HG03342 (cell line): ENCODE data around the gene TMPRSS11A.

ENCODE experiments used
- ATAC-seq: cut with Tn5 transposase; IDR thresholded peaks from one replicate; pipeline ENCODE4 v1.9.1; 2021; ENCODE audit warnings: mild to moderate bottlenecking, moderate library complexity; ENCODE audit not compliant: unreplicated experiment

The TMPRSS11A gene

DNA sequence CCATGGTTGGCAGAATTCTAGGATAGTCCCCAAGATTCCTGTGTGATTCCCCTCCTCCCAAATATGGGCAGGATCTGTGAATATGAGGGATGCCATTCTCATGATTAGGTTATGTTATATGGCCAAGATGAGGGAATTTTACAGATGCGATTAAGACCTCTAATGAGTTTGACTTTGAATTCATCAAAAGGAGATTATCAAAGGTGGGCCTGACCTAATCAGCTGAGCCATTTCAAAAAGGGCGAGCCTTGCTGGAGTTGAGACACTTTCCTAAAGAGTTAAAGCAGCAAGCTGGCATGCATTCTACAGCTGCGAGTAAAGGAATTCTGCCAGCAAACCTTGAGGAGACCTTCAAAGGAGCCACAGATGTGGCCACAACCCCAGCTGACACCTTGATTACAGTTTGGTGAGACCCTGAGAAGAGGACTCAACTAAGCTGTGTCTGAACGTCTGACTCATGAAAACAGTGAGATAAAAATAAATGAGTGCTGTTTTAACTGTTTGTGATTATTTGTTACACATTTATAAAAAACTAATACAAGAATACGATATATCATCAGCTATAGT lies 47.8 kb downstream of the TMPRSS11A start:
- no peak for ATAC-seq

DNA sequence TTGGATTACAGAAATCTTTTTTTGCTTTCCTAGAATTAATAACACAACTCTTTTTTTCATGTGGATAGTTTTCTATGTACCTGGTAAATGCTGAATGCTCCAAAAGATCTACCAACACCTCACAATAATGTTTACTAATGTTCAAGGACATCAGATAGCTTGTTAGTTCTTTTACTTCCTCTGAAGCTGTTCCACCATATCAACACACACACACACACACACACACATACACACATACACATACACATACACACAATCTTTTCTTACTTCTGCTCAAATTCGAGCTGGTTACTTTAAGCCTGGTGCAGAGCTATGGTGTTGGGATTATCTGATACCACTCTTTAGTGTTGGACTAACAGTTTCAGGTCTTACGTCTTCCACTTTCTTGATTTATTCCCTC lies 51.2 kb downstream of the TMPRSS11A start:
- no peak for ATAC-seq

DNA sequence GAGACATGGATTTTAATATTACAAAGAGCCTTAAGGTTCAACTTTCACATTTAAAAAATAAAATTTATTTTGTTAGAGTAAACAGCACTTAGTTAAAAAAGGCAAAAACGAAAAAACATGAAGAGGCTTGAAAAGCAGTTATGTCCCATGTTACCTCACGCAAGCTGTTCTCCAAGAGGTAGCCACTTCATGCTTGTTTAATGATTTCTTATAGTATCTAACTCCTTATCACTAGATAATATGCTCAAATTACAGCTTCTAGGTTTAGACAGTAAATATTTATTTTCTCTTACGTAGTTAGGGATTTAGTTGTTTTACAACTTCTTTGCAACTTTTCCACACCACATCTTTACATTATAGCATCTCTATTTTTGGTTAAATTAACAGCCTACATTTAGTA lies 51.7 kb downstream of the TMPRSS11A start:
- ATAC-seq: no peak

DNA sequence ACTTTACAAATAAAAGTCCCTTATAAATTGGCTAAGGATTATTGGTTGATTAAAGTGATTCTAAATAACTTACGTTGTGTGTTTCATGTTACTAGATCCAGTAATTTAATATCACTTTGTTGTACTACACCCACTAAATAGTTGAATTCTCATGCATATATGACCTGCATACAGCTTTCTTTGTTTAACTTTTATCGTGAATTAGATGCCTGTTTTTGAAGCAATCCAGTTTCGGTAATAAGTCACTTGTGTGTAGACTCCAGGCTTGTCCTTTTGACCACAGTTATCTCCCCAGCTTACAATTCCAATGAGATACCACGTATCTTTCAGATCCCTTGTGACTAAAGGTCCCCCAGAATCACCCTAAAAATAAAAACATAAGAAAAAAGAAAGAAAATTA lies 52.2 kb downstream of the TMPRSS11A start:
- ATAC-seq: no peak

DNA sequence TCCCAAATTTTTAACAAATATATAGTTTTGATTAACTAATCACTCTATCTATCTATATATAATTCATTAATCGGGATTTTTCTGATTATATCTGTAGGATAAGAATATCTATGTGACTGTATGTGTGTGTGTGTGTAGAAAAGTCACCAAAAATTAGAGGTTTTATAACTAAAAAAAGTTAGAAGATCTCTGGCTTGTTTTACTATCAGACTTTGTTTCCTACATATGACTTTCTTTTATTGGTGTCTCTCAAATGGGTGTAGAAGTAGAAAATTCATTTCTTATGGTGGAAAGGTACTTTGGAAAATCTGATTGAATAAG lies 52.7 kb downstream of the TMPRSS11A start:
- no peak for ATAC-seq

DNA sequence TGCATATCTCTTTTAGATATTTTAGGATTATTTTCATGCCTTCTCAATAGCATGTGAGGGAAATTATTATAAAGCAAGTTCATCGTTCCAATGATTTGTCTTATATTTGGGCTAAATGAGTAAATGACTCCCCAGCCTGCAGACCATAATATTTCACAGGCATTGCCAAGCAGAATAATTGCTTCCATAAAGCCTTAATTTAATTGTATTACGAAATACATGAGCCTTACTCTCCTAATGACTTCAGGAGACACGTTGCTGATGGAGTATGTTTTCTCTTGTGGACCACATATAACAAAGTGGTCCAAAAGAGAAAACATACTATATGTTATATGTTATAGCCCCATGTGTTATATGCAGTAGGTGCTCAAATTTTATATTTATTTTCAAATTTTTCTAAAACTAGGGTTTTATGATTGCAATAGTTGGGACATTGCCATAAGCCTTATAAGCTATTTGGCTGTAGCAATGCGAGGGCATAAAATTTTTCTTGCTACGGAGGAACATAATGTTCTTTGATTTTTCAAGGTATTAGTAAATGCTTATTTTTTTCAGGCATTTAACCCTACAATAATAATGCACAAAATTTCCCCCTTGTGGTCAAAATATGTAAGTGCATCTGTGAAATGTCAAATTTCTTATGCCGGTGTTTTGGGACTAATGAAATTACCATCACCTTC lies 53.2 kb downstream of the TMPRSS11A start:
- ATAC-seq: no peak

DNA sequence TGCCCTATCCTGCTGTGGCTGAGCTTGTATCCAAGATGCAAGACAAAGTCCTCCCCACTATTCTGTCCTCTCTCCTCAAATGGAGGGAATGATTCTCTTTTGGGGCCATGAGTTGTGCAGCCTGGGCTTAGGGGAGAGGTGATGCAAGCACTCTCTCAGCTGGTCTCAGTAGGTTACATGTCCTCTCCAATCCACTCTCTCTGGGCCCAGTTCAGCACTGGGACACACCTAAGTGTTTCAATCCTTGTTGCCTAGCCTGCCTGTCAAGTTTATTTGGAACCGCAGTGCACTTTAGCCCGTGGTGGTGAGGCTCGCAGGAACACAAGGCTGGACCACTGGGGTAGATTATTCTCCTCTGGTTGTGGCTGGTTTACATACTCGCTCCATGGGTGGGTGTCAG lies 55.6 kb downstream of the TMPRSS11A start:
- no peak for ATAC-seq

DNA sequence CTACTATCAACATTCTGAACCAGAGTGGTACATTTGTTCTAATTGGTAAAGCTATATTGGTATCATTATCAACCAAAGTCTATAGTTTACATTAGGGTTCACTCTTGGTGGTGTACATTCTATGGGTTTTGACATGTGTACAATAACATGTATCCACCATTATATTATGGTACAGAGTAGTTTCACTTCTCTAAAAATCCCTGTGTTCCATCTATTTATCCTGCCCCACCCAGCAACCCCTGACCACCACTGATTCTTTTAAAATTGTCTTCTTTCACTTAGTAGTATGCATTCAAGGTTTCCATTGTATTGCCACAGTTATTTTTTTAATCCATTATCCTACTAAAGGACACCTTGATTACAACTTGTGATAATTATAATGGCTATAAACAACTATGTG lies 64.2 kb downstream of the TMPRSS11A start:
- no peak for ATAC-seq

DNA sequence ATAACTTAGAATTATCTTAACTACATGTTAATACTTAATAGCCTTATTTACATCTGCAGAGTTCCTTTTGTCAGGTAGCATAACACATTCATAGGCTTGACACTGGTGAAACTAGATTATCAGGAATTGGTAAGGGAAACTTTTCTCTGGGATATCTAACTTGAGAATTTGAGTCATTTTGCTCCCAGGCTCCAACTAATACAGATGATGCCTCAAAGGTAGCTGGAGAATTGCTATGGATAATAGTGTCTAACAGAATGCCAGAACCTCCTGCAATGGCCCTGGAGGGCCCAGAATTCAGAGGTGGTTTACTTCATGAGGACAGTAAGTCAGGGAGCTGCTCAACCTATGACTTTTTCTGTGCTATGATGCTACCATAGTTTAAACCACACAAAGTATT lies 65.6 kb downstream of the TMPRSS11A start:
- ATAC-seq: no peak

DNA sequence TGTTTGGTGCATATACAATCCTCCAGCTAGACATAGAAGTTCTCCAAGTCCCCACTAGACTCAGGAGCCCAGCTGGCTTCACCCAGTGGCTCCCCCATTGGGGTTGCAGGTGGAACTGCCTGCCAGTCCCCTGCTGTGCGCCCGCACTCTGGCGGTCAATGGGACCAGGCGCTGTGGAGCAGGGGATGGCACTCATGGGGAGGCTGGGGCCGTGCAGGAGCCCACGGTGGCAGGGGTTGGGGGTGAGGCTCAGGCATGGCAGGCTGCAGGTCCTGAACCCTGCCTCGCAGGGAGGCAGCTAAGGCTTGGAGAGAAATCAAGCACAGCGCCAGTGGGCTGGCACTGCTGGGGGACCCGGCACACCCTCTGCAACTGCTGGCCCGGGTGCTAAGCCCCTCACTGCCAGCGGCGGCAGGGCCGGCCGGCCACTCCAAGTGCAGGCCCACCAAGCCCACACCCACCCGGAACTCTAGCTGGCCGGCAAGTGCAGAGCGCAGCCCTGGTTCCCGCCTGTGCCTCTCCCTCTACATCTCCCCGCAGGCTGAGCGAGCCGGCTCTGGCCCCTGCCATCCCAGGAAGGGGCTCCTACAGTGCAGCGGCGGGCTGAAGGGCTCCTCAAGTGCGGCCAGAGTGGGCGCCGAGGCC lies 66.8 kb downstream of the TMPRSS11A start:
- ATAC-seq: no peak

DNA sequence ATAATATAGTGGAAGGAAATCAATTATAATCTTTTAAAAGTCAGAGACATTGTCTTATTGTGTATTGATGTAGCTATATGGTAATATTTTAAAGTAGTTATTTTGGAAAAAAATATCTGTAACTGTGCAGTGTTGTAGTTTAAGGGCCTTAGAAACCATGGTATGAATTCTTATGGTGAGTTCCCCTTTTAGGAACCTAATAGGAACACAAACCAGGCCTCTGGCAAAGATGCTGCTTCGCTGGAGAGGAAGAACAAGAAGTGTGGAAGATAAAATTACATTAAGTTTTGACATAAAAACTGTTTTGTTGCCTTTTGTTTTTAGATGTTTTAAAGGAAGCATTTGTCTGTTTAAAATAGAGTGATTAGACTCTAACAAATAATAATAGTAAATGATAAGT lies 68.6 kb downstream of the TMPRSS11A start:
- ATAC-seq: no peak

DNA sequence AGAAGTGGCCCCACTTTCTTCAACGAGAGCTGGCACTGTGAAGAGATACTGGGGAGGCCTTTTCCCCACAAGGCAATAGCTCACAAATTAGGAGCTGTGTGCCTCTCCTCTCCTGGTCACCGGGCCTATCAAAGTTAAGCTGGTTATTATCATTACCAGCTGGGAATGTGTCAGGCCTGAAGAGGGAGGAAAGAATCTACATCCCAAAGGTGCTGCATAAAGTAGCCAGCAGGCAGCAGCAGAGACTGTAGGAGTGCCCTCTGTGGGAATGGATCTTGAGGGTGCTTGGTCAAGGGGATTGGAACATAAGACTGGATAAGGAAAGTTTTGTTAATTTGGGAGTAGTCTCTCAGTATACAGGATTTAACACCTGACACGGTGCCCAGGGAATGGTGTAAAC lies 70.4 kb downstream of the TMPRSS11A start:
- ATAC-seq: no peak

DNA sequence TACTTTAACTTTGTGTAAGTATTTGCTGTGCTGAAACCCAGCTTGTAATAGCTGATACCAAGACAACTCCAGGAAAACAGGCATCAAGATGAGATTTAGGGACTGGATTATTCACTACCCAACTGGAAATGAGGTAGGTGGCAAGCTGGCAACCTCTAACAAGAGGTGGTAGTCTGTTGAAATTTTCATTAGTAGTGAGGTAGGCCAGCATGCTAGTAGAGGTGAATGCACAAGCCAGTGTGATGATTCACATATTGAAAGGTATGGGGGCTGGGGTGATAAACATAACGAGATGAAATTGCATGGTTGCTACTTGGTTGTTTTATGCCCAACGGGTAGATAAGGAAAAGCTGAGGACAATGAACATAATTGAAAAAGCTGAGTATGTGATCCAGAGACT lies 71.0 kb downstream of the TMPRSS11A start:
- no peak for ATAC-seq

DNA sequence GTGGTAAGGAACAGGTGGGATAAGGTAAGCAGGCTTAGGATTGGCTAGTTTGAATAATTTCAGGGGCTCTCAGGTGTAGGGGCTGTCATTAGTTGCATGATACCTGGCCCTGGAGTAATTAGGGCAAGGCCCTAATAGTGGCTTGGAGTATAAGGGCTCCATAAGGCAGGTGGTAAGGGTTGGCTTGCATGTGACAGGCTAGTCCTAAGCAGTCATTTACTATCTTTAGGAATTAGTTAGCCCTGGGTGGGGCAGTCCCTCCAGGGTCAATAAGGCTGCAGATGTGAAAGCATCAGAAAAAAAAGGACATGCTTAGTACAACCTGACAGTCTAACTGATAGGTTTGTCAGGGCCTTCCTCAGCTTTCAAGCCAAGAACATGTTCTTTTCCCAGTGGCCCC lies 71.6 kb downstream of the TMPRSS11A start:
- no peak for ATAC-seq

DNA sequence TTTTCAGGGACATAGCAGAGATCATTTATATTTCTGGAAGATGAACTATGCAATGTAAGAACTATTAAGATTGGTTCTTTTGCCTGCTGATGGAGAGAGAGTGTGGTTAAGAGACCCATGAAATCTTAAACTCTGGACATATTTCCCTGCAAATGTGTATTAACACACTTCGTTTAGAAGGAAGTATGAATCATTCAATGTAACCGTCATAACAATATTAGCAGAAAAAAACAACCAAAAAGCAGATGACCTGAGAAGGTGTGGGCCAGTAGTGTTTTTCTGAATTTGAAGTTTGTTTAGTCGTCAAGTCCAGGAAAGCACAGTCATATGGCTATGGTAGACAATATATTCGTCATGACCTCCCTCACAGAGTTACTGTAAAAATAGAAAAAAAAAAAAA lies 77.0 kb downstream of the TMPRSS11A start:
- ATAC-seq: no peak

DNA sequence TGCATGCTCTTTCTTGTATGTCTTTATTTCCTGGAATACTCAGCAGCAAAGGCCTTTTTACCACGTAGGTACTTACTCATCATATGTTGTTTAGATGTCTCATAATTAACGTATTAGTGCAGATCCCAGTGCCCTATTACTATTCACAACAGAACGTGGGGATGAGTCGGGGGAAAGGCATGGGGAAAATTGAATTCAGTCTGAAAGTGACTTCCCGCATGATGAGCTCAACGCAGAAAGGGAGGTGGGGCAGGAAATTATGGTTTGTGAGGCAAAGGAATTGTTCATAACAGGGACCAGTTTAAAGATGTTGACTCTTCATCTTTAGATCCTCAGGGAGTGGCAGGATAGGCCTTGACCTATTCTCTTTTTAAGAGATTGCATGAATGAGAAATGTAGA lies 77.5 kb downstream of the TMPRSS11A start:
- ATAC-seq: no peak

DNA sequence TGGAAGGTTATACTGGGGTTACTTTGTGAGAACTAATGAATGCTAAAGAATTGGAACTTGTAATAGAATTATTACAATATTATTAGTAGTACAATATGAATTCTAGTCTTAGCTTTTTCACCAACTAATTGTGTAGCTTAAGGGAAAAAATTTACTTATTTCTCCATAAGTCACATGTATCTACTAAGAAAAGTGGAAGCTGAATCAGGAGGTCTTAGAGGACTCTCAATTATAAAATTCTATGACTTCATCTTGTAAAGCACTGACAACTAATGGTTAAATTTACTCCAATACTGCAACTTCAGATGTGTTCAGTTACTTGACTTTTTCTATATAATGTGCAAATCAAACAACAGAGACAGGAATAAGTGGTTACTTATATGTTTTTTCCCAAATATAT lies 78.6 kb downstream of the TMPRSS11A start:
- ATAC-seq: no peak

DNA sequence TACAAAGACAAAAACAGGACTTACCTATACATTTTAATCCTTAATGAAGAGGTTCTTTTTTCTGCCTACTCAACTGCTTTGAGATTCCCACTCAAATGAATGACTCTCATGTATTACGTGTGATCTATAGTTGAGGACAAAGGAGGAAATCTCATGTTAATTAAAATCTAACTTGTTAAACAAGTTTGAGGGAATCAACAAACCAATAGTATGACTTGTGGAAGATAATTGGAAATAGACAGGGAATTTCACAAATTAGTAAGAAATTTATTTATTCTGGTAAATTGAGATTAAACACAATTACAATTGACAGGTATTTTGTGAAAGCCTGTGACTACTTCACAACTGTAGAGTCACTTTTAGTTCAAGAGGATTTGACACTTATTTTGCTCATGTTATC lies 79.4 kb downstream of the TMPRSS11A start, which contains the start of gene TMPRSS11D:
TSS of gene TMPRSS11D (minus strand) at position 101 of the 400 bp plus-strand sequence. CDS start at position 32, 69 bp downstream.
- ATAC-seq: no peak

DNA sequence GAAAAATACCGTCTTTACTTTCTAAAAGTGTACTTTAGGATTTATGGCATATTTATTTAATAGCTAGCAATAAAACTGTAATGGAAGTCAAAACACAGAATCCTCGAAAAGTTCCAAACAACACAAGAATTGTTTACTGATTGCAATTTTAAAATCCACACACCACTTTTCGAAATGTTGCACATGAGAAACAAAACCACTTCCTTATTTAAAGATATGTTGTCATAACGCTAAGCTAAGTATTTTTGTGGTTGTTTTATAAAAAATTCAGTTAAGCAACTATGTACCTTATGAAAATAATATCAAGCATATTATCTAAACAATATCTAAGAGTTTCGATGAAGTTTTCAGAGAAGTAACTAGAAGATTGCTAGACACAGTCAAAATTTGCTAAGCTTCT lies 79.8 kb downstream of the TMPRSS11A start:
- no peak for ATAC-seq

DNA sequence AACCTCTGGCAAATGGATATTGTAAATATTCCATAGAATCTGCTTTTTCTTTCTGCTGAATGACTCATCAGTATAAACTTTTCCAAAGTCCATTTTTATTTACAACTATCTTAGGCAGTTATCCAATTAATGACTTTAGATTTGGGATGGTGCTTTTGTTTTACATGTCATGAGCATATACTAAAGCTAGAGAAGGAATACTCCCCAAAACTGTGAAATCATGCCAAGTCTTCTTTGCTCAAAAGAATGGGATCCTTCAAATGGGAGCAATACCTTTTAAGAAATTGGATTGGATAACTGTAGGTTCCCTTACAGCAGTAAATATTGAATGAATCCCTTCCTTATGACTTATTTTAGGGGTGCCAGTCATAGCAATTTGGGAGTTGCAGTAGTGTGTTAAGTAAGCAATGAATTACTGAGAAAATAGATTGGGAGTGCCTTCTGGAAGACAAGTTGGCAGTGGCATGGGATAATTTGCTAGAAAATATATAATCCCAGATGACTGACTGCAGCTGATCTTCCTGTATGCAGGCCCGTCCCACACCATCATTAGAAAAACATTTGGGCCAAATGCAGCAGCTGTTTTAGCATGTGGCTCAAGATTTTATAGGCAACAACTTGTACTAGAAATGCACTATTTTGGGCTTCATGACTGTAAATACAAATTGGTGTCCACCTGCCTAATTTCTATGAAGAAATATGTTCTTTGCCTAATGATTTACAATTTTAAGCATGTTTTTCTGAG lies 82.3 kb downstream of the TMPRSS11A start:
- no peak for ATAC-seq

DNA sequence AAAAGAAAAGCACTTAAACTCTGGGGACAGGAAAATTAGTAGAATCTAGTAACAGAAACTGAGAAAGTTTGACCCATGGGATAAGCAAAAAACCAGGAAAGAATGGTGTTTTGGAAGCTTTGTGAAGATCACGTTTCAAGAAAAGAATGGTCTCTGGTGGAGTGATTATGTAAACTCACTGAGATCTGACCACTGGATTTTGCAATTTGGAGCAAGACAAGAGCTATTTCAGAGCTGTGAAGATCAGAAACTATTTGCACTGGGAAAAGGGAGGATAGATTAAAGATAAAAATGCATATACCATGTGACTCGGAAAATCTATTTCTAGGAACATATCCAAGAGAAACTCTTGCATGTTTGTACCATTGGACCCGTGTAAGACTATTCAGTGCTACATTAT lies 83.8 kb downstream of the TMPRSS11A start:
- no peak for ATAC-seq

DNA sequence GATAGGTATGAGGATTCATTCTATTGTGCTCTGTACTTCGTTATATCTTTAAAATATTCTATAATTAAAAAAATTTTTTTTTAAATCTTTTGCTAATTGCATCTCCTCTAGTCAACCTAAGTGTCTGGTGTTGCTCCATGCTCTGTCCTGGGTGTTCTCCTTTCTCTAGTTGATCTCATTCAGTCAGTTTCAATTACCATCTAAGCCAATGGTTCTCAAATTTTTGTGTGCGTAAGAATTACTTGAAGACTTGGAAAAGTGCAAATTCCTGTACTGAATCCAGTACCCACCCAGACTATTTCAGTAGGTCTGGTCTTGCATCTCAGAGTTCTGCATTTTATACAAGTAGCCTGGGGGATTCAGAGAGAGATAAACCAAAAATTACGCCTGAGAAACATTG lies 86.2 kb downstream of the TMPRSS11A start:
- no peak for ATAC-seq
